Tibial nerve (tissue), 3 donors: Measurements from ENCODE around the gene VSIR.

Source experiments
- POLR2A ChIP-seq, 2 donors: fragments of 450-650 bp; IDR thresholded peaks; one replicate each; pipeline ENCODE4 v1.6.1; 2017; ENCODE audit warnings: antibody characterized with exemption in 2 of 2, mild to moderate bottlenecking in 2 of 2, moderate library complexity in 2 of 2
- TF ChIP-seq, protein P1 (sequence below), 5 experiments: fragments of 200-600 bp in 3 of 5; fragments of 450-650 bp in 2 of 5; sonication (generic) in 3 of 5; IDR thresholded peaks; one replicate each; pipeline ENCODE4 v1.5.1; 2016 to 2019; ENCODE audit warnings: antibody characterized with exemption in 5 of 5, mild to moderate bottlenecking in 3 of 5, moderate library complexity in 2 of 5

DNA sequence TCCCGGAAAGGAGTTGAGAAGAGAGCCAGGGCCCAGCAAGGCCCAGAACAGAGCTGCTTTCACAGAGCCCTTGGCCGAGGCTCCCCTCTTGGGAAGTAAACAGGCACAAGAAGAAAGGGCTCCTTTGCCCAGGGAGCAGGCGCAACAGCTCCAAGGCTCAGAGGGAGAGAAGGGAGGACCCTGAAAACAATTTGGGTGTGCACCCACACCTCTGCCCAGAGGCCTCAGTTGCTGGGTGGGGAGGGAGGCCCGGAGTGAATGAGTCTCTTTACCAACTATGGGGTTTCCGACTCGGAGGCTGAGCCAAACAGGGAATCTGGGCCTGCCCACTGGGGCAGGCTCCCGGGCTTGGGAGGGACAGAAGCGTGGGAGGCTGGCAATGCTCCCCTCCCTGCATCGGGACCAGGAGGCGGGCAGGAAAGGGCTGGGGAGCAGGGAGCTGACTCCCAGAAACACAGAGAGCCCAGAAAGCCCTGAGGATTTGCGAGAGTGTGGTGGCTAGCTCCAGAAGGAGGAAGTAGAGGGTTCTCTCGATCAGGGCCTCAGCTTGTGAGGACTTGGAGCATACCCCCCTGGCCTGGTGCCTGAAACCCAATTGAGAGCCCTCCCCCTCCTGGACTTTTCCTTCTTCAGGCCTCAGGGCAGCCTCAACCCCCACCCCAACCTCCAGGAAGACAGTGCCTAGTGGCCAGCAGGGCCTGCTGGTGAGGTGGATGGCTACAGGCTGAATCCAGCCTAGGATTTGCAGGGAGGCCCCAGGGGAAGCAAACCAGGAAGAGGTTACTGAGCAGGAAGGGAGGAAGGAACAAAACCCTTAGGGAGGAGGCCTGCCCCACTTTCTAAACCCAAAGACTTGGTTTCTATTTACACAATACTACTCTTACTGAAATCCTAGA lies 59.9 kb downstream of the VSIR start:
- TF ChIP-seq POLR2A (IDR thresholded peaks at IDR 0.05) = peak; percentile 54 to 57
- TF ChIP-seq, protein P1, sequence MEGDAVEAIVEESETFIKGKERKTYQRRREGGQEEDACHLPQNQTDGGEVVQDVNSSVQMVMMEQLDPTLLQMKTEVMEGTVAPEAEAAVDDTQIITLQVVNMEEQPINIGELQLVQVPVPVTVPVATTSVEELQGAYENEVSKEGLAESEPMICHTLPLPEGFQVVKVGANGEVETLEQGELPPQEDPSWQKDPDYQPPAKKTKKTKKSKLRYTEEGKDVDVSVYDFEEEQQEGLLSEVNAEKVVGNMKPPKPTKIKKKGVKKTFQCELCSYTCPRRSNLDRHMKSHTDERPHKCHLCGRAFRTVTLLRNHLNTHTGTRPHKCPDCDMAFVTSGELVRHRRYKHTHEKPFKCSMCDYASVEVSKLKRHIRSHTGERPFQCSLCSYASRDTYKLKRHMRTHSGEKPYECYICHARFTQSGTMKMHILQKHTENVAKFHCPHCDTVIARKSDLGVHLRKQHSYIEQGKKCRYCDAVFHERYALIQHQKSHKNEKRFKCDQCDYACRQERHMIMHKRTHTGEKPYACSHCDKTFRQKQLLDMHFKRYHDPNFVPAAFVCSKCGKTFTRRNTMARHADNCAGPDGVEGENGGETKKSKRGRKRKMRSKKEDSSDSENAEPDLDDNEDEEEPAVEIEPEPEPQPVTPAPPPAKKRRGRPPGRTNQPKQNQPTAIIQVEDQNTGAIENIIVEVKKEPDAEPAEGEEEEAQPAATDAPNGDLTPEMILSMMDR (IDR thresholded peaks at IDR 0.05) = peak in 2 of 5 experiments; percentile 41 to 56
